A549 (cell line): ENCODE results near the gene RASA3.

Experiments
- CEBPB ChIP-seq, 2 experiments: fragments of >200 bp in 1 of 2; sonication (Bioruptor Twin) in 1 of 2; formaldehyde crosslinking in 1 of 2; IDR thresholded peaks; 2 replicates each; pipeline ENCODE4 v1.6.1; 2012 to 2016
- CTCF ChIP-seq: fragments of >200 bp; sonication (Bioruptor Twin); formaldehyde crosslinking; IDR thresholded peaks from 3 replicates; pipeline ENCODE4 v1.5.1; 2016
- MYC ChIP-seq: IDR thresholded peaks from 2 replicates; pipeline ENCODE4 v1.6.1; 2012; ENCODE audit warnings: mild to moderate bottlenecking, inconsistent platforms, low read length, improper control_type of control experiment, borderline replicate concordance
- POLR2A ChIP-seq: IDR thresholded peaks from 2 replicates; pipeline ENCODE4 v1.6.1; 2012; ENCODE audit warnings: mild to moderate bottlenecking, low read length
- POLR2AphosphoS2 ChIP-seq: conservative IDR thresholded peaks from 2 replicates; pipeline ENCODE4 v1.6.1; 2012; ENCODE audit warnings: low read length, improper control_type of control experiment, inconsistent platforms
- SREBF2 ChIP-seq: fragments of 450-650 bp; IDR thresholded peaks from 2 replicates; pipeline ENCODE4 v1.6.1; 2014; ENCODE audit warnings: mild to moderate bottlenecking, moderate library complexity

GRCh38 chr13:114059946-114060860 lies 72.2 kb downstream of the RASA3 start:
- no peak for TF ChIP-seq CTCF
- no peak for TF ChIP-seq POLR2A
- no peak for TF ChIP-seq MYC
- TF ChIP-seq CEBPB (IDR thresholded peaks at IDR 0.05): no peak
- no peak for TF ChIP-seq POLR2AphosphoS2
- TF ChIP-seq SREBF2: no peak
